Spleen (tissue), 7 donors: ENCODE measurements around the gene SMG6.

Source experiments
- POLR2A ChIP-seq, 3 donors: fragments of 450-650 bp; IDR thresholded peaks; one replicate each; pipeline ENCODE4 v1.5.1; 2017; ENCODE audit warnings: antibody characterized with exemption in 3 of 3, mild to moderate bottlenecking in 1 of 3
- TF ChIP-seq, protein P1 (sequence below), 11 experiments: fragments of 200-600 bp in 7 of 11; fragments of 450-650 bp in 4 of 11; sonication (generic) in 4 of 11; IDR thresholded peaks in 8 of 11; conservative IDR thresholded peaks in 3 of 11; 1 replicate in 7 of 11; 2 replicates in 4 of 11; pipeline versions ENCODE4 v1.4.0 to v1.8.0; 2016 to 2021; ENCODE audit warnings: antibody characterized with exemption in 11 of 11, inconsistent platforms in 4 of 11, mild to moderate bottlenecking in 1 of 11
- donor health status: DM: no; HTN: no; CAD: no; lungs with moderate emphysema.
- donor health status: DM: no; HTN: no; CAD: no.
- donor health status: DM: no; HTN: no; CAD: no.

DNA sequence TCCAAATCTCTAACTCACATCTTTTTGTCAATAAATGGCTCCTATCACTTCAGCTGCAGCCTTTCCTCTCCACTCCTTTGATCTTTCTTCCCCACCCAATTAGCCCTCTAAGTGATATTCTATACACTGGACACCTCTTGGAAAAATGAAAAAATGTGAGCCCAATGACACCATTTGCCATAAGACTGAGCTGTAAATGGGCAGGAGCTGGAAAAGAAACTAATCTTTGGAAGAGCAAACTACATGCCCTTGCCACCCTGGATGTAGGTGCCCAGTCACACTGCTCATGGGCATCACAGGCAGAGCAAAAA, 80.0 kb downstream of the SMG6 start:
- TF ChIP-seq, protein P1, sequence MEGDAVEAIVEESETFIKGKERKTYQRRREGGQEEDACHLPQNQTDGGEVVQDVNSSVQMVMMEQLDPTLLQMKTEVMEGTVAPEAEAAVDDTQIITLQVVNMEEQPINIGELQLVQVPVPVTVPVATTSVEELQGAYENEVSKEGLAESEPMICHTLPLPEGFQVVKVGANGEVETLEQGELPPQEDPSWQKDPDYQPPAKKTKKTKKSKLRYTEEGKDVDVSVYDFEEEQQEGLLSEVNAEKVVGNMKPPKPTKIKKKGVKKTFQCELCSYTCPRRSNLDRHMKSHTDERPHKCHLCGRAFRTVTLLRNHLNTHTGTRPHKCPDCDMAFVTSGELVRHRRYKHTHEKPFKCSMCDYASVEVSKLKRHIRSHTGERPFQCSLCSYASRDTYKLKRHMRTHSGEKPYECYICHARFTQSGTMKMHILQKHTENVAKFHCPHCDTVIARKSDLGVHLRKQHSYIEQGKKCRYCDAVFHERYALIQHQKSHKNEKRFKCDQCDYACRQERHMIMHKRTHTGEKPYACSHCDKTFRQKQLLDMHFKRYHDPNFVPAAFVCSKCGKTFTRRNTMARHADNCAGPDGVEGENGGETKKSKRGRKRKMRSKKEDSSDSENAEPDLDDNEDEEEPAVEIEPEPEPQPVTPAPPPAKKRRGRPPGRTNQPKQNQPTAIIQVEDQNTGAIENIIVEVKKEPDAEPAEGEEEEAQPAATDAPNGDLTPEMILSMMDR (IDR thresholded peaks at IDR 0.05 in 8 of 11, conservative IDR thresholded peaks at IDR 0.05 in 3 of 11) = no peak
- no peak for TF ChIP-seq POLR2A (IDR thresholded peaks at IDR 0.05)
